SK-N-SH treated with all-trans-retinoic acid at 6 μM for 48 hours (cell line): ENCODE results near the gene KIF6.

ENCODE experiments used
- ATAC-seq: fragments of 200-7000 bp; cut with Tn5 transposase; 3 replicates; pipeline ENCODE4 v1.9.1; 2020; ENCODE audit warnings: mild to moderate bottlenecking, moderate library complexity
- ARNTL ChIP-seq: fragments of 450-650 bp; formaldehyde crosslinking; IDR thresholded peaks from 2 replicates; pipeline ENCODE4 v1.5.0; 2020; ENCODE audit warnings: low read depth, mild to moderate bottlenecking, moderate library complexity, borderline replicate concordance
- BACH2 ChIP-seq: fragments of 250-450 bp; sonication (Bioruptor Pico); IDR thresholded peaks from 2 replicates; pipeline ENCODE4 v1.9.0; 2021; ENCODE audit warnings: mild to moderate bottlenecking, borderline replicate concordance
- CREB5 ChIP-seq: fragments of 250-450 bp; sonication (Bioruptor Pico); IDR thresholded peaks from 2 replicates; pipeline ENCODE4 v1.5.1; 2020; ENCODE audit warnings: low read depth, mild to moderate bottlenecking, moderate library complexity
- CSDC2 ChIP-seq: fragments of 250-450 bp; sonication (Bioruptor Pico); IDR thresholded peaks from 2 replicates; pipeline ENCODE4 v1.5.0; 2020; ENCODE audit warnings: mild to moderate bottlenecking, moderate library complexity
- CSRNP3 ChIP-seq: fragments of 250-450 bp; sonication (Bioruptor Pico); IDR thresholded peaks from 2 replicates; pipeline ENCODE4 v1.5.1; 2021; ENCODE audit warnings: mild to moderate bottlenecking, moderate library complexity
- ESRRG ChIP-seq: fragments of 250-450 bp; sonication (Bioruptor Pico); IDR thresholded peaks from 2 replicates; pipeline ENCODE4 v1.6.1; 2021; ENCODE audit warnings: mild to moderate bottlenecking
- GLIS3 ChIP-seq: fragments of 250-450 bp; sonication (Bioruptor Pico); IDR thresholded peaks from 2 replicates; pipeline ENCODE4 v1.5.0; 2020; ENCODE audit warnings: mild to moderate bottlenecking, moderate library complexity
- ISL1 ChIP-seq: fragments of 250-450 bp; sonication (Bioruptor Pico); IDR thresholded peaks from 2 replicates; pipeline ENCODE4 v2.1.2; 2022; ENCODE audit warnings: mild to moderate bottlenecking, moderate library complexity
- OSR1 ChIP-seq: fragments of 250-450 bp; sonication (Bioruptor Pico); IDR thresholded peaks from 2 replicates; pipeline ENCODE4 v1.8.0; 2022; ENCODE audit warnings: moderate library complexity, mild to moderate bottlenecking, inconsistent platforms
- PATZ1 ChIP-seq: fragments of 250-450 bp; sonication (Bioruptor Pico); IDR thresholded peaks from 2 replicates; pipeline ENCODE4 v1.8.0; 2020; ENCODE audit warnings: mild to moderate bottlenecking, moderate library complexity, borderline replicate concordance
- POU6F1 ChIP-seq: fragments of 250-450 bp; sonication (Bioruptor Pico); IDR thresholded peaks from 2 replicates; pipeline ENCODE4 v1.8.0; 2021; ENCODE audit warnings: low read depth, mild to moderate bottlenecking, moderate library complexity, borderline replicate concordance
- PPARA ChIP-seq: fragments of 250-450 bp; sonication (Bioruptor Pico); IDR thresholded peaks from 2 replicates; pipeline ENCODE4 v1.5.0; 2020; ENCODE audit warnings: mild to moderate bottlenecking, borderline replicate concordance
- RARB ChIP-seq: fragments of 250-450 bp; sonication (Bioruptor Pico); IDR thresholded peaks from 2 replicates; pipeline ENCODE4 v1.8.0; 2021; ENCODE audit warnings: mild to moderate bottlenecking, moderate library complexity
- SNAI2 ChIP-seq: fragments of 250-450 bp; sonication (Bioruptor Pico); IDR thresholded peaks from 2 replicates; pipeline ENCODE4 v1.5.0; 2020; ENCODE audit warnings: mild to moderate bottlenecking, moderate library complexity
- TCF4 ChIP-seq: fragments of 250-450 bp; sonication (Bioruptor Pico); IDR thresholded peaks from 2 replicates; pipeline ENCODE4 v1.8.0; 2021; ENCODE audit warnings: mild to moderate bottlenecking, moderate library complexity, borderline replicate concordance
- TOX ChIP-seq: fragments of 250-450 bp; sonication (Bioruptor Pico); IDR thresholded peaks from 2 replicates; pipeline ENCODE4 v1.8.0; 2021; ENCODE audit warnings: mild to moderate bottlenecking, moderate library complexity, borderline replicate concordance
- TSHZ2 ChIP-seq: fragments of 250-450 bp; sonication (Bioruptor Pico); IDR thresholded peaks from 2 replicates; pipeline ENCODE4 v1.5.0; 2020; ENCODE audit warnings: mild to moderate bottlenecking, moderate library complexity
- ZC3H10 ChIP-seq: fragments of 250-450 bp; sonication (Bioruptor Pico); IDR thresholded peaks from 2 replicates; pipeline ENCODE4 v1.5.1; 2021; ENCODE audit warnings: mild to moderate bottlenecking, moderate library complexity
- ZFP3 ChIP-seq: fragments of 250-450 bp; sonication (Bioruptor Pico); IDR thresholded peaks from 2 replicates; pipeline ENCODE4 v1.5.0; 2020; ENCODE audit warnings: mild to moderate bottlenecking, moderate library complexity
- ZFP30 ChIP-seq: fragments of 450-650 bp; formaldehyde crosslinking; IDR thresholded peaks from 2 replicates; pipeline ENCODE4 v1.5.0; 2022; ENCODE audit warnings: mild to moderate bottlenecking, moderate library complexity
- ZNF565 ChIP-seq: fragments of 450-650 bp; formaldehyde crosslinking; conservative IDR thresholded peaks from 2 replicates; pipeline ENCODE4 v1.5.0; 2020; ENCODE audit warnings: low read depth, mild to moderate bottlenecking, moderate library complexity
- ZNF70 ChIP-seq: fragments of 450-650 bp; formaldehyde crosslinking; IDR thresholded peaks from 2 replicates; pipeline ENCODE4 v1.5.0; 2020; ENCODE audit warnings: mild to moderate bottlenecking, moderate library complexity
- ZNF8 ChIP-seq: fragments of 450-650 bp; formaldehyde crosslinking; IDR thresholded peaks from 2 replicates; pipeline ENCODE4 v1.5.0; 2020; ENCODE audit warnings: mild to moderate bottlenecking, moderate library complexity

KIF6 gene

GRCh38 chr6:39439342-39440038 lies 285.7 kb downstream of the KIF6 start:
- ATAC-seq: no peak
- no peak for TF ChIP-seq OSR1
- TF ChIP-seq ARNTL: no peak
- no peak for TF ChIP-seq CREB5 (CRISPR knock-in tag)
- TF ChIP-seq RARB (CRISPR knock-in tag): no peak
- TF ChIP-seq ZNF565: no peak
- no peak for TF ChIP-seq SNAI2 (CRISPR knock-in tag)
- TF ChIP-seq TSHZ2 (CRISPR knock-in tag): no peak
- no peak for TF ChIP-seq ESRRG (CRISPR knock-in tag)
- TF ChIP-seq PPARA (CRISPR knock-in tag): no peak
- no peak for TF ChIP-seq TOX
- no peak for TF ChIP-seq BACH2 (CRISPR knock-in tag)
- TF ChIP-seq GLIS3 (CRISPR knock-in tag): no peak
- no peak for TF ChIP-seq CSRNP3 (CRISPR knock-in tag)
- TF ChIP-seq ZNF70 (CRISPR knock-in tag): no peak
- no peak for TF ChIP-seq TCF4 (CRISPR knock-in tag)
- TF ChIP-seq ZNF8 (CRISPR knock-in tag): no peak
- no peak for TF ChIP-seq ZC3H10 (CRISPR knock-in tag)
- TF ChIP-seq POU6F1 (CRISPR knock-in tag): no peak
- no peak for TF ChIP-seq ISL1 (CRISPR knock-in tag)

- ATAC-seq: no peak
- no peak for TF ChIP-seq ZC3H10 (CRISPR knock-in tag)
- TF ChIP-seq CSRNP3 (CRISPR knock-in tag): no peak
- TF ChIP-seq PATZ1: no peak
- TF ChIP-seq CSDC2 (CRISPR knock-in tag): no peak
- TF ChIP-seq ZNF70 (CRISPR knock-in tag): no peak
- no peak for TF ChIP-seq ESRRG (CRISPR knock-in tag)
- no peak for TF ChIP-seq ZNF565
- no peak for TF ChIP-seq TCF4 (CRISPR knock-in tag)
- no peak for TF ChIP-seq ISL1 (CRISPR knock-in tag)
- no peak for TF ChIP-seq ZNF8 (CRISPR knock-in tag)
- TF ChIP-seq TOX: no peak
- TF ChIP-seq TSHZ2 (CRISPR knock-in tag): no peak
- no peak for TF ChIP-seq RARB (CRISPR knock-in tag)
- TF ChIP-seq POU6F1 (CRISPR knock-in tag): no peak
- no peak for TF ChIP-seq ZFP30 (CRISPR knock-in tag)
- no peak for TF ChIP-seq GLIS3 (CRISPR knock-in tag)
- no peak for TF ChIP-seq ZFP3 (CRISPR knock-in tag)
These were observed 291.6 kb downstream of the KIF6 start for GRCh38 chr6:39433630-39434029.
